NCI-H146 (cell line): ENCODE data around the gene MRPS23.

ENCODE experiments used
- DNase-seq: peaks from one replicate; lab custom pipeline; 2025; lab: John Stamatoyannopoulos, UW

Gene MRPS23

DNA sequence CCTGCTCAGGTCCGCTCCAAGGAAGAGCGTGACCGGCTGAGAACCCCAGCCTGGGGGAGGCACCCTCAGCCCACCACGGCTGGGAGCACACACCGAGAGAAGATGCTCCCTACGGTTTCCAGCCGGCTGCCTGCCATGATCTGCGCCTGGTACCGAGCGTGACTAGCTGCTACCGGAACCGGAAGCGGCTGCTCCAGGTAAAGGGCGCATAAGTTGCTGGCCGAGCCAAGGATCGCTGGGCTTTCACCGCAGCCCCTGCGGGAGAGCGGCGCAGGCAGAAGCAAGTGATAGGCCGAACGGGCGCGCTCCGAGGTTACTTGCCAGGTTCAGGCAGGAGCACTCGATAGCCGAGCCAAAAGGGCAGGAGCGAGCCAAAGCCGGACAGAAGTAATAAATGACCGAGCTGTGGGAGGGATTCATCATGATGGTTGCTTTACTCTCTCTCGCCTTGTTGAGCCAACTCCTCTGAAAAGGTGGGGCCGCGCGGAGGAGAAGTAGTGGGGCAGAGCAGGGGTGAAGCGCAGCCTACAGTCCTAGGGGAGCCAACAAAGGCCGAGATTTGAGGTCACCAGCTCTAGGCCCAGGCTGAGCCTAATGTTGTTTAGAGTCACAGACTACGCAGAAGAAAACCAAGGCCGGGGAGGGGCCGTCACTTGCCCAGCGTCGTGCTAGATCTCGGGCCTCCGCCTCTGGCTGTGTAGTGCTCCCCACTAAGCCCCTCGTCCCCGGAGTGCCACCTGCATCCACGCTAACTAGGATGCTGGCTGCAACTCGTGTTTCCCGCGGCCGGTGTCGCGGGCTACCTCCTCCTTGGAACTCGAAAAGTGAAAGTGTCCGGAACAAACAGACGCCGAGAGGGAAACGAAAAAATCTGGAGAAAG is at the start of gene MRPS23:
TSS of gene MRPS23 (minus strand) at position 171 of the 881 bp plus-strand sequence. CDS start at position 137, 34 bp downstream.
- DNase-seq: peak; percentile 98

DNA sequence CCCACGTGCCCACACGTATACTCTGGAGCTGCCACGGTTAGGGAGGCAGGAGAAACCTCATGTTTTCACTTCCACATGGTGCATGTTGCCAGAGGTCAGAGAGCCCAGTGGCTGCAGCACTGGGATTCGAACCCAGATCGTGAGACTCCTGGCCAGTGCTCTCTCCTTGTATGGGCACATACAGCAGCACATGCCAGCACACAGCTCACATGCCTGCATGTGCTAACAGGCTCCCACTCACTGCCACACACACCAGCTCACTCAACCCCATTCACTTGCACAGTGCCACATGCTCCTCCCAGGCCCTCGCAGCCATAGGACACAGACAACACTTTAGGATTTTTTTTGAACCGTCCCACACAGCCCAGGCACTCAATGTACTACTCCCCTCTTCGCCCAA is 49.5 kb upstream of the MRPS23 start:
- no peak for DNase-seq

DNA sequence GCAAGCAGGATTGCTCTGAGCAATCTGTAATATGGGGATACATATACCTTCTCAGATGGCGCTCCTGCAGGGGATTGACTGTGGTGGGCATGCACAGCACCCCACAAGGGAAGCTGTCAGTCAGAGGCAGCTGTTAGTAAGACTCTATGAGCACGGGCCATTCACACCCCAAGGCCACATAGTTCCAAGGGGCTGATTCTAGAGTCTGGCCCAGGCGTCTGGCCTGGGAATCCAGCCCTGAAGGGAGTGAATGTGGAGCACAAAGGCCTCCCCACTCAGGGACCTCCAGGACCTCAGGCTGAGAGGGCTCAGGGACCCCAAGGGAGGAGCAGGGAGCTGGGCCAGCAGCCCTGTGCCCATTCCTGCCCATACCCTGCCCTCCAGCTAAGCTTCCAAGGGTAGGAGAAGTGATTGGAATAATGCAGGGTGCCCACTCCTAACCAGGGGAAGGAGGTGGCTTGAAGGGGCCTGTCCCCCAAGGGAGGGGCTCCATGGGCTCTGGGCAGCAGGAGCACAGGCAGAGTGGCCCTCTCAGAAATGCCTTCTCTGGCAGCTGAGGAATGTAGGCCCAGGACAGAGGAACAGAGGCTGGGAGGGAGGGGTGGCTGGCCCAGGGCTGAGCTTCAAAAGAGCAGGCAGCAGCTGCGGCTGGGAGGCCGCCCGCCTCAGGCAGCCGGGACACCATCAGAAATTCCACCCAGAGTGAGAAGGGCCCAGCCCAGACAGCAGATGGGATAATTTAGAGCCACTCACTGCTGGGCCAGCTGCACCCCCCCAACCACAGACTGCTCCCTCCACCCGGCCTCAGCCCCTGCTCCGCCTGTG is 48.9 kb upstream of the MRPS23 start:
- DNase-seq: no peak

DNA sequence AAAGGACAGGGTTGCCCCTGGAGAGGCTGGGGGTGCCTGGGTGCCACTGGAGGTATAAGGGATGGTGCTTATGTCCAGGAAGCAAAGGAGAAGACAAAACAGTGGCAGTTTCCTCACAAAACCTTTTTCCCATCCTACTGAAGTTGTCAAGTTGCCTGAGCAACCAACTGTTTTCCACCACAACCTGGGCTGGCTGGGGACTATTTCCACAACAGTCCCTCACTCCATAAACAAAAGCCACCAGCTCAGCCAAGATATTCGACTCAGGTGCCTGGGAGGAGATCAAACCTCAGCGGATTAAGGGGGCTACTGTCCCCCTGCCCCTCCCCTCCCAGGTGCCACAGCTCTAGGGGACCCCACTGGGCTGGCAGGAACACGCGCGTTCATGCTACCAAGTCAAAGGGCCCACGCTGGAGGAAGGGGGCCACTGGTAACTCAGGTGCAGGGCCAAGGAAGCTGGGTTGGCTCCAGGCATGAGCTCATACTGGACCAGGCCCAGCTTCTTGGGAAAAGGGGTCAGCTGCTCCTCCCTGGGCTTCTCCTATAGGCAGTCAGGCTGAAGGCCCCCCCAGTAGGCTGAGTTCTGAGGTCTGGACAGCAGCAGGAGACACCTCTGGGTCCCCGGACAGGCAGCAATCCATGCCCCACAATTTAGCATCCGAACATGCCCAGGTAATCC is 45.7 kb upstream of the MRPS23 start:
- no peak for DNase-seq

DNA sequence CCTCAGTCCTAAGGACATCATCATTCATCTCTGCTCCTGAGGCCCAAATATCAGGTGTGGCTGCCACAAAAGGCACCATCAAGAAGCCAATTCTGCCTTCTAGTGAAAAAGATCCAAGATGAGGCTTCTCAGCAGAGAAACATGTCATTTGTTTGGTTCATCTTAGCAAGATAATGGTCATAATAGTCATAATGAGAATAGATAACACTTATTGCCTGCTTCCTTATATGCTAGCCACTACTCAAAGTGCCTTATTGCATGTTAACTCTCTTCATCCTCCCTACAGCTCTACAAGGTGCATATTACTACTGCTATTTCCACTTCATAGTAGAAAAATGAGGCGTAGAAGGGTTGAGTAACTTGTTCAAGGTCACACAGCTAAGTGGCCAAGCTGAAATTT is 45.0 kb upstream of the MRPS23 start:
- DNase-seq: no peak

DNA sequence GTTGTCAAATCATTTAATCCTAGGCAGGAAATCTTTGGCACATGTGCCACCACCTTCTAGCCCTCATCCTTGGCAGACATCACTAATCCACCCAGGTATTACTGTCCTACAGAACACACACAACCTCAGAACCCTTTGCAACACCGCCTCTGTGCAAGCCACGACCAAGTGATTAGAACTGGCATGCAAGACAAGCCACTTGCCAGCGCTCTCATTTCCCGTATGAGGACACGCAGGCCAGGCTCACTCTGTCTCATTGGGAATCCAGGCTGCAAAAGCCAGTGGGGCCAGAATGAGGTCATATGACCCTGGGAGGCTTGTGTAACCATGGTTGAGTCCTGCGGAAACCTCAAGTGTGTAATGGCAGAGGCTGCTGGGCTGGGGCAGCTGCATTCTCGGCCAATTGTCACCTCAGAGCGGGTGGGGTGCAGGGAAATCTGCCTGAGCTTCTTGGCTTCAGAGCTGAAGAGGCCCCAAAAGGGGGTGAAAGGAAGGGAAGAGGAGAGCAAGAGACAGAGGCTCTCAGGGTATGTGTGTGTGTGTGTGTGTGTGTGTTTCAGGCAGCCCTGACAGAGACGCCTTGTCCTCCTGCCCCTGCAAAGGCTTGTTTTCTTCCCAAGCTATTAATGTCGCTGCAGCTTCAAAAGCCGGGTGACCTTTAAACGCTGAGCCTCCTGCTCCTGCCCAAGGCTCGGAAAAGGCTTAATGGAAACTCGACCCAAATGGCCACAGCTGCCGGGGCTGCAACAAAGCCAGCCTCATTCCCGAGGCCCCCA is 43.2 kb upstream of the MRPS23 start:
- DNase-seq: peak; percentile 63

DNA sequence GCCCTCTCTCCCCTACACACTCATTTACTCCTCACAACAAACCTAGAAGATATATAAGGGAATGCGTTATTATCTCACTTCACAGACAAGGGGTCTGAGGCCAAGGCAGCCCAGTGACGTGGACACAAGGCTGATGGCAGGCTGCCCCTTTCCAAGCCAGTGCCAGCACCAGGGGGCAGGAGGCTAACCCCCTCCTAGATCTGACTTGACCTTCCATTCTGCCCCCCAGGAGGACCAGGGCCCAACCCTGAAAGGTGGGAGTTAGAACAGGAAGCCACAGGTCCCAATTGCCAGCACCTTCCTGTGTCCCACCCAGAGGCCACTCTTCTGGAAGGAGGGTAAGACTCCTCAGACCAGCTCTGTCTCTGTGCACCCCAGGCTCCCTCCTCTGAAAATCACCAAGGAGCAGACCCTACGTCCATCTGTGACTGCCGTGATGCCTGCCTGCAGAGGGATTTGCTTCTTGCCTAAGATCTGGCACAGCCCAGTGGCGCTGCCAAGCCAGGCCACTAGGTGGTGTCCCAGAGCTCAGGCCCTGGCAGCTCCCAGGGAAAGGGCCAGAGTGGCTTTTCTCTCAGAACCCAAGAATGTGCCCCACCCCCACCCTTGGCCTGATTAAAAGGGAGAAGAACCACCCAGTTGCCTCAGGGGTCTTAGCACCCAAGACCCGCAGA is 42.4 kb upstream of the MRPS23 start:
- peak; percentile 72 for DNase-seq

DNA sequence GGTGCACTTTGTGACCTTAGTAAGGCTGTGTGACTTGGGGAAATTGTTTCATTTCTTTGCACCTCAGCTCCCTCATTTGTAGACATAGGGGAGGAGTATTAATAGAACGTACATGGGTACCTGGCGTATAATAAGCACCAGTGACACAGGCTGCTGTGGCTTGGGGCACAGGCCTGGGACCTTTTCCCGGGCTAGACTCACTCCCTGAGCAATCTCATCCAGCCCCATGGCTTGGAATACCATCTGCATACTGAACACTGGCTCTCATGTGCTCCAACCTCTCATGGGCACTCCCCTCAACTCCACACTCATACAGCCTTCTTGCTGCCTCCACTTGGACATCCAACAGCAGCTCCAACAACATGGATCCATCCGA is 41.0 kb upstream of the MRPS23 start:
- no peak for DNase-seq

DNA sequence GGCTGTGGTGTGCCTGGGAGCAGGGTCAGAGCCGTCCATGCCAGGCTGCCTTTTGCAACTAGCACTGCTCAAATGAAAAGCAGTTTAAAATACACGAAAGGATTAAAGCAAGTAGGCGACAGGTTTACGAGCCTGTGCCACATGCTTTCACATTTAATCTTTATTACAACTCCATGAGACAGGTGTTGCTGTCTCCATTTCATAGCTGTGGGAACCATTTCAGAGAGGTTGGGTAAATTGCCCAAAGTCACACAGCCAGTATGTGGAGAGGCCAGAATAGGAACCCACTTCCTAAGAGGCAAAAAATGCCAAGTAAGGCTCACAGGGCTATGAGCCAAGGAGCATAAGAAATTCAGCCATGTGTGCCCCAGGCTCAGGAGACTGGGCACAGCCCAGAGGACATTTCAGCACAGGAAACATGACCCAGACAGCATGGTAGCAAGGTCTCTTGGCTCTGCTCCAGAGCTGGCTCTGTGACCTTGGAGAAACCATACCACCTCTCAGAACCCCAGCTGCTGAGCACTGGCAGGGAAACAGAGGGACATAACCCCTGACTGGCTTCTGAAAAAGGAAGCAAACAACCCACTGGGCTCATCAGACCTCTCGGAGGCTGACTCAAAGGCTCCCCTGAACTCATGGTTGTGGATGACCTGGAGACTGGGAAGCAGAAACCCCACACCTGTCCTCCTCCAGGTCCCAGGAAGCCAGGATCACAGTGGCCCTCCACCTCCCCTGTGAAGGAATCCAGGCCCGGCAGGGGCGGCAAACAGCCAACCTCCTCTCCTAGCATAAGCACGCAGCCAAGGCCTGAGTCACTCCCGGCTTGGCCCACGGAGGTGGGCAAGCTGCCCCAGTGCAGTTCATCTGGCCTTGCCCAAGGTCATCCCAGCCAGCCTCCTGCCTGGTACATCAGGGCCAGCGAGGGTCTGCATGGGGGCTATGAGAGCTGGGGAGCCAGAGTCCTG is 40.3 kb upstream of the MRPS23 start:
- DNase-seq: no peak

DNA sequence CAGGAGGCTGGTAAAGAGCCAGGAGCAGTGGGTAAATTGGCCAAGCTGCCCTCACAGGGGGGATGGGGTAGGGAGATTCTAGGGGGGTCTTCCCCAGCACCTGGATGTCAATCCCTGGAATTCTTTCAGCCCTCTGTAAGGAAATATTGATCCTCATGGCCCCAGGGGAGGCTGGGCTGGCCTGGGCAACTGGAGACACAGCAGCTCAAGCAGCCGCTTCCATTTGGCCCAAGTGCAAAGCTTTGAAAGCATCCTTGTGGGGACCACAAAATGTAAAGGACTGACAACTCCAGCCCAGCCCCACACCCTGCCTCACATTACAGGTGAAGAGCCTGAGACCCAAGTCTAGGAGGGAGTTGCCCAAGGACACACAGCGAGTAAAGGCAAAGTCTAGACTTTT is 39.4 kb upstream of the MRPS23 start:
- DNase-seq: no peak

DNA sequence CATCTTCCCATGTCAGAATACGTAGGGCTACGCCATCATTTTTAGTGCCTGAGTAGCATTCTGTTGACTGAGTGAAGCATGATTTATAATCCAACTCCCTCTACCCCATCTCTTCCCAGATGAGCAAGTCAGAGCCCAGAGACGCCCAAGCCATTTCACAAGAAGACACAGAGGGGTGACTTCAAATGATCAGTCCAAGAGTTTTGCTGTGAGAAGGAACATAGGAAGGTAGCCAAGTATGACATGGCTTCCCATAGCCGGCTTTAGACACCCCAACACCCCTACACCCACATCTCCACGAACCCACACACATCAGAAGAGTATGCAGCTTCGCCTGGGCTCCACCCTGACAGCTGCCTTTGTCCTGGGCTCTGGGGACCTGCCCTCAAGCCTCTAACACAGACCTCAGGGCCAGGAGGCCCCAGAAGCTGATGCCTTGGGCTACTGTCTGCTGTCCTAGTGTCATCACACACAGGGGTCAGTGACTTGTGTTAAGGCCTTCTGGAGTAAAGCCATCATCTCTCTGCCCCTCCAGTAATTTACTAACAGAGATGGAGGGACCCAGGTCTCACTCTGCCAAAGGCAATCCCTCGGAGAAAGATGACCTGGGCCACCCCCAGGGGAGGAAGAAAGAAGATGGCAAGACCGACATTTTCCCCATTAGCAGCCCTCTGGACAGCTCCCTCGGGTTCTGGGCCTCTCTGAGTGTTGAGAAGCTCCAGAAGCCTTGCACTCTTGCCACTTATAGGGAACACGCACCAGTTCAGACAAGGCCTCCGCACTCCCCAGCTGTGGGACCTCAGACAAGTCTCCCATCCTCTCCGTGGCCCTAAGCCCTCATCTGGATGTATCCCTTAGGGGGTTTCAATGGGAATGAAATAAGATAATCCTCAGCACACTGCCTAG is 38.7 kb upstream of the MRPS23 start:
- DNase-seq: no peak

DNA sequence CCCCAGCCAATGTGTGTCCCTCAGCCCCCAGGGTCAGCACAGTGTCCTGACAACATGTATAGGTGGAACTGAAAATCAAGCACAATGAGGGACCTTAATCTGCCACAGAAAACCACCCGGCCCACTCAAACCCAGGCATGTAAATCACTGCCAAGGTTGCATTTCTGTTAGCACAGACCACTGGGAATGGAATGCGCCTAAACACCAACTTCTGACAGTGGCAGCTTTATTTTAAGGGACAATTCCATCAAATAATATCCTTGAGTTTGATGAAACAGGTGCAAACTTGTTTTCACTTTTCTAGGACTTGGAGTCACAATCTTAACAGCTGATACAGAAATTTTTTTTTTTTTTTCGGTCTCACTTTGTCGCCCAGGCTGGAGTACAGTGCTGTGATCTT is 37.3 kb upstream of the MRPS23 start:
- DNase-seq: no peak

DNA sequence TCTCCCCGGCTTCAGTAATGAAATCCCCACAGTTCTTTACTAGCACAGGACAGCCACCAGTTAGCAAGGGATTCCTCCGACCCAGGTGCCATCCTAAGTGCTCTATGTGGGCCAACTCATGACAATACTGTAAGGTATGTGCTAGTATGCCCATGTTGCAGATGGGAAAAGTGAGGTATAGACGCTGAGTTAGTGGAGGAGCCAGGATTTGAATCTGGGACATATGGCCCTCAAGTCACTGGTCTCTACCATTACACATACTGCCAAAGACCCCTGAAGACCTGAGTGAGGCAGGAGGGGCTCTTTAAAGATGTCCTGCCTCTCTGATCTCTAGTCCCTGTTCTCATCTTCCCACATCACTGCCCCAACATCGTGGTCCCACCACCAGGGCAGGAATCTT is 36.2 kb upstream of the MRPS23 start:
- DNase-seq: no peak

DNA sequence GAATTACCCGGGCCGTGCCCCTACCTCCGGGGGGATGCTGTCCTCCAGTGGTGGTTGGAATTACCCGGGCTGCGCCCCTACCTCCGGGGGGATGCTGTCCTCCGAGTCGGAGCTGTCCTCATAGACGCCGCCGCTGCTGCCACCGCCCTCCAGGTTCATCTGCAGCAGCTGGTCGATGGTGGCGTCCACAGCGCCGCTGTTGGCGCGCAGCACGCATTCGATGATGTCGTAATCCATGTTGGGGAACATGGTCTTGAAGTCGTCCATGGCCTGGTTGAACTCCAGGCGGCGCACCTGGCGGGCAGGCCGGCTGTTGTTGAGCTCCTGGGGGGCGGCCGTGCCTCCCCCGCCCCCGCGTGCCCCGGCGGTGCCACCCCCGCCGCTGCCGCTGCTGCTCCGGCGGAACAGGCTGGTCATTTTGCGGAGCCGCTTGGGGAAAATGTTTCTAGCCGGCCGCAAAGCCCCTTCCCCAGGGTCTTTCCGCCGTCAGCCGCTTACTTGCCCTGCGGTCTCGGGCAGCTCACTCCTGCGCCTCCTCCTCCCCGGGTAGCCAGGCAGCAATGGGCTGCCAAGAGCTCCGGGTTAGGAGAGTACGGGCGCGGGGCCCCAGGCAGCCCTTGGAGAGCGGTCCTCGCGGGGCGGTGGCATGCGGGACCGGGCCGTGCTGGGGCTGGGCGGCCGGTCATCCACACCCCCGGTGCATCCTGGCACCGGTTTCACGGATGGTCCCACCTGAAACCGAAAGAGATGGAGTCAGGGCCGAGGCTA is 35.5 kb upstream of the MRPS23 start:
- DNase-seq: no peak

DNA sequence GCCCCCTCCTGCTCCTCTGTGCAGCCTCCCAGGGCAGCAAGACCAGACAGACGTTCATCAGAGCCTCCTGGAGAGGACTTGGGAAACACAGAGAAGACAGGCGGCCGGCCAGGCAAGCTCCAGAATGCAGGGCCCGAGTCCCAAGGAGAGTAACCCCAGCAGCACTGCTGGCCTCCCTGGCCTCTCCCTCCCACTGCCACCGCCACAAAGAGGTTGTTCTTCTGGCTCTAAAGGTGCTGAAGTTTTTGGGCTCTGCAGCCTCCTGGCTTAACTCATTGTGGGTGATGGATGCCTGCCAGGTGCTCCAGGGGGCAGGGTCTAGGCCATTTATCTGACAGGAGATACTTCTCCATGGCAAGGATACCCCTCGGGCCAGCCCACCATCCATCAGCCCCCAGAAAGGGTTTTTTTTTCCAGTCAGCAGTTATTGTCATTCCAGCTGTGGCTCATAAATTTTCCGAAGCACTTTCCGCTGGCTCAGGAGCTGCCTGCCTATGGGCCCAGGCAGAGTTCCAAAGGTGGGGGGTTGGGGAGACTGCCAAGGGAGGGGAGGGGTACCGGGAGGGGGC is 32.0 kb upstream of the MRPS23 start:
- DNase-seq: no peak

DNA sequence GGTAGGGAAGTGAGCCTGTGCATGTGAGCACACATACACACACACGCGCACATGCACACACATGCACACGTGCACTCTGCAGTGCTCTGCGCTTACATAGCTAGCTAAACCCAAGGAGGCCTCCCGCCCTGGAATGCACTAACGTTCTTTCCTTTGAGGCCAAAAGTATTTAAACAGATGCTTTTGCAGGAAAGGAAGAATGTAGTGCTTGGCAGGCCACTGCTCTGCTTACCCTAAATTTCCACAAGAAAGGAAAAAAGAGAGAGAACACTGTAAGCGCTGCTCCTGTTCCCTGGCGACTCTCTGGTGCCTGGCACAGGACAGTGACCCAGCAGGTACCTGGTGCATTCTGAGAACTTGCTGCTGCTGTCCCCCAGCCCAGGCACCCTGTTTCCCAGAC is 31.3 kb upstream of the MRPS23 start:
- DNase-seq: no peak

DNA sequence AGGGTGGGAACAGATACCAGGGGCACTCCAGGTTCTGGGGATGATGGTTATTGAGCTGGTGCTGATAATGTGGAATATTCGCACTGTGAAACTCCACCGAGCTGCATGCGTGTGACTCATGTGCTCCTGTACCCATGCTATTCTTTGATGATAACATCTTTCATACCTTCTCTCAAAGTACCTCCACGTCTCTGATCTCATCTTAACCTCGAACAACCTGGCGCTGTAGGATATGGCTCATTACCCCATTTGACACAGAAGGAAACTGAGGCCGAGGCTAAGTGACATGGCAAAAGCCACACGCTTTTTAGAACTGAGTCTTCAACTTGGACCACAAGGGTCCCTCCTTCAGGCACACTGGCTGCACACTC is 30.2 kb upstream of the MRPS23 start:
- no peak for DNase-seq
